GM12878 (cell line): ENCODE data around the gene ITPR3. TPM values are rescaled to one million over a fixed set of nuclear protein-coding genes. Genes with fewer than 3 reads are reported as not detected.

Experiments used
- ATAC-seq: fragments of 200-7000 bp; cut with Tn5 transposase; 3 replicates; pipeline ENCODE4 v1.9.1; 2020; ENCODE audit warnings: mild to moderate bottlenecking, moderate library complexity
- BruUV-seq: library from RNA; stranded (reverse); fragments of 400-500 nt; replicated peaks from 2 replicates; lab custom pipeline; 2021; lab: Mats Ljungman, UMichigan
- CTCF ChIA-PET: fragments of 300-600 bp; sonication (Branson Sonifier 250); formaldehyde crosslinking; extraction: SDS; loops from one replicate; lab custom pipeline; 2021; ENCODE audit warnings: inconsistent platforms; lab: Yijun Ruan, JAX
- POLR2A ChIA-PET: fragments of 350-600 bp; formaldehyde crosslinking; extraction: SDS; loops from one replicate; lab custom pipeline; 2021; ENCODE audit warnings: inconsistent platforms; lab: Charles Lee
- RAD21 ChIA-PET: fragments of 300-600 bp; sonication (Branson Sonifier 250); formaldehyde crosslinking; loops from one replicate; lab custom pipeline; 2023; ENCODE audit warnings: antibody characterized with exemption; ENCODE audit not compliant: unreplicated experiment; lab: Charles Lee
- SMC1A ChIA-PET: fragments of 300-600 bp; sonication (Branson Sonifier 250); formaldehyde crosslinking; loops from one replicate; lab custom pipeline; 2023; ENCODE audit not compliant: unreplicated experiment, uncharacterized antibody; lab: Charles Lee
- DNase-seq: peaks from one replicate; pipeline ENCODE4 v3.0.0-alpha.2; 2011; ENCODE audit warnings: low read depth, low spot score
- FAIRE-seq: peaks from 3 replicates; lab custom pipeline; 2011; peaks lifted over from hg19 to GRCh38; lab: Jason Lieb, UNC
- H2AFZ ChIP-seq: 2 replicates; pipeline ENCODE4 v1.6.0; 2011; ENCODE audit warnings: low read depth, low read length, control low read depth; ENCODE audit not compliant: control insufficient read depth
- H3K27ac ChIP-seq: 2 replicates; pipeline ENCODE4 v1.5.1; 2011; ENCODE audit warnings: control low read depth; ENCODE audit not compliant: control insufficient read depth, insufficient read depth
- H3K27me3 ChIP-seq, 2 experiments: replicated peaks in 1 of 2; 2 replicates each; pipeline versions ENCODE4 v1.6.0 to v1.6.1; 2011; ENCODE audit warnings: low read length in 1 of 2; ENCODE audit not compliant: control insufficient read depth in 2 of 2, insufficient read depth in 2 of 2
- H3K36me3 ChIP-seq, 2 experiments: 2 replicates each; pipeline ENCODE4 v1.5.1; 2011; ENCODE audit warnings: low read length in 1 of 2; ENCODE audit not compliant: control insufficient read depth in 2 of 2, insufficient read depth in 2 of 2
- H3K4me1 ChIP-seq: 2 replicates; pipeline ENCODE4 v1.6.1; 2011; ENCODE audit warnings: mild to moderate bottlenecking, low read length, moderate library complexity, mixed read lengths; ENCODE audit not compliant: control insufficient read depth, insufficient read depth
- H3K4me2 ChIP-seq: 2 replicates; pipeline ENCODE4 v1.6.0; 2011; ENCODE audit warnings: control low read depth; ENCODE audit not compliant: control insufficient read depth, insufficient read depth
- H3K4me3 ChIP-seq: fragments of 200-600 bp; sonication (generic); 2 replicates; pipeline ENCODE4 v1.5.1; 2016
- H3K79me2 ChIP-seq: 2 replicates; pipeline ENCODE4 v1.6.0; 2011; ENCODE audit warnings: low read length; ENCODE audit not compliant: control insufficient read depth, insufficient read depth
- H3K9ac ChIP-seq: 2 replicates; pipeline ENCODE4 v1.8.0; 2011; ENCODE audit warnings: low read length, control low read depth, mixed read lengths; ENCODE audit not compliant: control insufficient read depth, insufficient read depth
- H3K9me3 ChIP-seq: replicated peaks from 3 replicates; pipeline ENCODE4 v1.5.1; 2011; ENCODE audit warnings: mild to moderate bottlenecking, low read length; ENCODE audit not compliant: control insufficient read depth, insufficient read depth
- H4K20me1 ChIP-seq: 2 replicates; pipeline ENCODE4 v1.6.0; 2011; ENCODE audit not compliant: control insufficient read depth, insufficient read depth
- FOXK2 ChIP-seq: fragments of 450-650 bp; IDR thresholded peaks from 2 replicates; pipeline ENCODE4 v1.6.1; 2017; ENCODE audit warnings: mild to moderate bottlenecking, moderate library complexity
- MTA3 ChIP-seq: IDR thresholded peaks from 2 replicates; pipeline ENCODE4 v1.6.1; 2012; ENCODE audit warnings: low read length, inconsistent platforms, borderline replicate concordance
- NR2C2 ChIP-seq: IDR thresholded peaks from 2 replicates; pipeline ENCODE4 v1.6.1; 2011; ENCODE audit warnings: borderline replicate concordance, low read depth; ENCODE audit not compliant: control insufficient read depth, insufficient read length
- PRDM15 ChIP-seq: fragments of 450-650 bp; formaldehyde crosslinking; IDR thresholded peaks from 2 replicates; pipeline ENCODE4 v1.4.0; 2020; ENCODE audit warnings: mild to moderate bottlenecking, moderate library complexity
- TARDBP ChIP-seq: IDR thresholded peaks from 2 replicates; pipeline ENCODE4 v1.6.1; 2016; ENCODE audit warnings: borderline replicate concordance
- TCF7 ChIP-seq: IDR thresholded peaks from 2 replicates; pipeline ENCODE4 v1.6.1; 2014; ENCODE audit warnings: antibody characterized with exemption, borderline replicate concordance
- YBX1 ChIP-seq: fragments of 450-650 bp; IDR thresholded peaks from 2 replicates; pipeline ENCODE4 v1.6.1; 2016; ENCODE audit warnings: antibody characterized with exemption
- WGBS: methylation state at CpG from one replicate; pipeline ENCODE4 v1.1.6; 2016; ENCODE audit warnings: low lambda C conversion rate; ENCODE audit not compliant: insufficient replicate concordance, insufficient coverage; ENCODE audit errors: missing lambda C conversion rate; 5-methylcytosine and 5-hydroxymethylcytosine counted together
- in situ Hi-C: fragments of 300-500 bp; cut with MboI; formaldehyde crosslinking; loops from 9 replicates; pipeline ENCODE4 v1.14.3; 2018; ENCODE audit warnings: mixed read lengths
- intact Hi-C: fragments of 100-400 bp; cut with micrococcal nuclease; formaldehyde crosslinking; loops from one replicate; pipeline ENCODE4 v1.14.2; 2022; ENCODE audit not compliant: unreplicated experiment
- polyA plus RNA-seq, 11 experiments: library from polyadenylated mRNA; depleted of rRNA in 4 of 11; unstranded in 6 of 11; stranded (reverse) in 5 of 11; fragments of >200 nt; fragmentation: Nextera tagmentation in 4 of 11; fragmentation: Illumina TruSeq in 1 of 11; extraction: Ambion mirVana in 4 of 11; extraction: Trizol in 1 of 11; gene quantifications; 1 replicate in 1 of 11; 2 replicates in 10 of 11; pipeline versions ENCODE4 v1.2.1 to v1.2.3, GENCODE V29; 2011 to 2016; ENCODE audit warnings: inconsistent platforms in 2 of 11, missing spikeins in 2 of 11, low read depth in 1 of 11
- total RNA-seq, 4 experiments: library from RNA; depleted of rRNA in 3 of 4; stranded (reverse); fragments of >200 nt in 3 of 4; fragmentation: Illumina TruSeq in 1 of 4; extraction: Trizol in 1 of 4; gene quantifications; 2 replicates each; pipeline versions ENCODE4 v1.2.1 to v1.2.3, GENCODE V29; 2013 to 2021

Gene ITPR3
- total and polyA plus RNA-seq, 10 of the 15 experiments (the other 5 are each of a cell fraction or from before 2014, with no cell fraction given), result 0.32 to 34.0 (median 11.9) TPM

- Histone ChIP-seq H3K4me2 (no peak overlapping the region), H3K4me3 (no peak overlapping the region), H3K27me3 (no peaks in the 10 kb centered on the region), H3K9ac (no peak overlapping the region), H3K79me2 (peaks cover 2% of the 10 kb centered on the region), H3K36me3 (peaks cover 0 to 4% of the 10 kb centered on the region in 2 experiments; a peak in 1 of 4 replicates), H2AFZ (no peak overlapping the region), H3K4me1 (peaks cover 17% of the 10 kb centered on the region), H3K9me3 (no peaks in the 10 kb centered on the region), H4K20me1 (no peaks in the 10 kb centered on the region; the same call in 1 of the 2 replicates), H3K27ac (no peak overlapping the region)
- TF ChIP-seq FOXK2 (no peak), MTA3 (no peak), PRDM15 (CRISPR knock-in tag) (no peak), YBX1 (no peak), TARDBP (no peak), TCF7 (no peak), NR2C2 (no peak)
- RAD21 ChIA-PET, result interaction anchor here (0.9 kb wide), 1 partner anchor 119 kb away, joined by 3 read pairs; no protein-coding TSS in a partner anchor
- BruUV-seq, result no TSS peak
- ATAC-seq, result no peak
- FAIRE-seq, result no peak
- 80% methylated on average over 9 of the region's 9 CpGs for WGBS
- no peak for DNase-seq
- intact Hi-C loops (no loop called here), in situ Hi-C loops (no loop called here)
- CTCF ChIA-PET, result interaction anchor here (0.6 to 1.6 kb wide), 7 partner anchors 8 to 120 kb away, joined by 3 to 9 read pairs (median 3); partner anchors contain the start of gene ITPR3
- POLR2A ChIA-PET, result interaction anchor here (0.9 kb wide), 1 partner anchor 84 kb away, joined by 5 read pairs; the partner anchor contains the start of gene ITPR3
- SMC1A ChIA-PET, result interaction anchor here (0.9 kb wide), 1 partner anchor 51 kb away, joined by 3 read pairs; no protein-coding TSS in a partner anchor
Measured at GRCh38 chr6:33705268-33705885, 84.3 kb downstream of the ITPR3 start.
